GM23248 (cell line): Measurements from ENCODE around the gene ZNF25.

ENCODE experiments used
- EZH2 ChIP-seq: fragments of 200-600 bp; sonication (generic); IDR thresholded peaks from 2 replicates; pipeline ENCODE4 v1.6.1; 2018; ENCODE audit warnings: antibody characterized with exemption, mild to moderate bottlenecking; ENCODE audit not compliant: insufficient read depth, poor library complexity, severe bottlenecking
- EZH2phosphoT487 ChIP-seq: fragments of 200-600 bp; sonication (generic); IDR thresholded peaks from 2 replicates; pipeline ENCODE4 v1.6.1; 2018; ENCODE audit warnings: antibody characterized with exemption, moderate library complexity, mild to moderate bottlenecking, low read depth; ENCODE audit not compliant: insufficient read depth

DNA sequence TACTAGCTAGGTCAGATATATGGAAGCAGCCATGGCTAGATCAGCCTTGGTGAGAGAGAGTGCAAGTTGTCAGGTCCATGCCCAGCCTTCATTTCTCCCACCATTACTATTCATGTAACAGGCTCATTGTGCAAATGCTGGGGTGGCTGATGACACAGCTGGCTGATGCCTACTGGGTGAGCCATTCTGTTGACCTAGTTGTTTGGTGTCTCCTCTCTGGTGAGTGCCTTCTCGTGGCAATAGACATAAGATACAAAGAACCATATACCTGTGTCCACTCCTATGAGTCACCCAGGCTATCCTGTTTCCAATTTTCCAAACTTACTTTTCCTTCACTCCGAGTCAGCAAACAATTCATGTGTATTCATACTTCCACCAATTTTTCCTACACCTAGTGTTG lies 46.0 kb downstream of the ZNF25 start:
- TF ChIP-seq EZH2 (no peak), EZH2phosphoT487 (no peak)
